Activated naive CD4-positive, alpha-beta T cell treated with anti-CD3 and anti-CD28 coated beads, Interleukin-2, amount 50 U/mL, for 72 hours (primary cell): ENCODE measurements around the gene CAV2. TPM values are rescaled to one million over a fixed set of nuclear protein-coding genes. Genes with fewer than 3 reads are reported as not detected.
A peak's percentile ranks its signal among the peaks of the same experiment; 100 is the strongest.

Experiments
- ATAC-seq, 2 donors: fragments of 150-1000 bp; cut with Tn5 transposase; 2 replicates each; pipeline ENCODE4 v1.10.0; 2021; ENCODE audit warnings: mild to moderate bottlenecking in 2 of 2, moderate library complexity in 2 of 2
- DNase-seq, 2 donors: peaks; one replicate each; pipeline ENCODE4 v3.0.0; 2021 to 2022; ENCODE audit warnings: low spot score in 2 of 2
- H3K27ac Mint-ChIP-seq, 2 donors: one replicate each; pipeline ENCODE4 v1.8.0; 2022; ENCODE audit warnings: mild to moderate bottlenecking in 2 of 2, mixed read lengths in 2 of 2
- H3K36me3 Mint-ChIP-seq, 2 donors: one replicate each; pipeline ENCODE4 v1.8.0; 2022; ENCODE audit warnings: mixed read lengths in 2 of 2
- H3K9me3 Mint-ChIP-seq, 2 donors: one replicate each; pipeline ENCODE4 v1.8.0; 2022; ENCODE audit warnings: mixed read lengths in 2 of 2
- total RNA-seq, 2 donors: library from RNA; stranded (reverse); gene quantifications; one replicate each; pipeline ENCODE4 v1.2.3, GENCODE V29; 2022

The CAV2 gene
- total RNA-seq, 2 donors from 2014 or later, result 0.12 TPM; not detected in 1

- Mint-ChIP-seq H3K27ac (no peak overlapping the region), H3K36me3 (peaks cover 0 to 10% of the 10 kb centered on the region in 2 donors), H3K9me3 (no peaks in the 10 kb centered on the region)
- DNase-seq, result no peak
- ATAC-seq, result no peak
Measured at GRCh38 chr7:116528008-116528789, 28.7 kb downstream of the CAV2 start.

- ATAC-seq (no peak), DNase-seq (no peak)
- Mint-ChIP-seq H3K36me3 (peaks cover 0 to 10% of the 10 kb centered on the region in 2 donors), H3K27ac (no peak overlapping the region), H3K9me3 (no peaks in the 10 kb centered on the region)
Measured at GRCh38 chr7:116529250-116529649, 29.7 kb downstream of the CAV2 start.

- ATAC-seq (no peak), DNase-seq (no peak)
- no peak overlapping the region for H3K27ac Mint-ChIP-seq
- peaks cover 0 to 4% of the 10 kb centered on the region in 2 donors for H3K36me3 Mint-ChIP-seq
- H3K9me3 Mint-ChIP-seq, result no peaks in the 10 kb centered on the region
Measured at GRCh38 chr7:116530107-116530820, 30.7 kb downstream of the CAV2 start.

GRCh38 chr7:116532102-116532688 is 32.7 kb downstream of the CAV2 start:
- no peak for ATAC-seq
- Mint-ChIP-seq H3K36me3 (no peaks in the 10 kb centered on the region), H3K27ac (no peak overlapping the region), H3K9me3 (no peaks in the 10 kb centered on the region)
- DNase-seq, result no peak

GRCh38 chr7:116534790-116535189 is 35.3 kb downstream of the CAV2 start:
- Mint-ChIP-seq H3K36me3 (peaks cover 0 to 6% of the 10 kb centered on the region in 2 donors), H3K27ac (no peak overlapping the region), H3K9me3 (peaks cover 4% of the 10 kb centered on the region in 2 donors)
- ATAC-seq (no peak), DNase-seq (no peak)

- H3K9me3 Mint-ChIP-seq, result peaks cover 4% of the 10 kb centered on the region in 2 donors
- H3K36me3 Mint-ChIP-seq, result peaks cover 0 to 6% of the 10 kb centered on the region in 2 donors
- H3K27ac Mint-ChIP-seq, result no peak overlapping the region
- DNase-seq (no peak), ATAC-seq (no peak)
Measured at GRCh38 chr7:116535416-116535815, 35.9 kb downstream of the CAV2 start.

GRCh38 chr7:116538138-116538537 is 38.6 kb downstream of the CAV2 start:
- ATAC-seq (no peak), DNase-seq (no peak)
- H3K36me3 Mint-ChIP-seq, result peaks cover 0 to 6% of the 10 kb centered on the region in 2 donors
- no peak overlapping the region for H3K27ac Mint-ChIP-seq
- peaks cover 4% of the 10 kb centered on the region in 2 donors for H3K9me3 Mint-ChIP-seq

- H3K36me3 Mint-ChIP-seq, result peaks cover 0 to 6% of the 10 kb centered on the region in 2 donors
- peaks cover 4% of the 10 kb centered on the region in 2 donors for H3K9me3 Mint-ChIP-seq
- H3K27ac Mint-ChIP-seq, result no peak overlapping the region
- ATAC-seq (no peak), DNase-seq (no peak)
Measured at GRCh38 chr7:116539879-116540278, 40.3 kb downstream of the CAV2 start.

GRCh38 chr7:116540743-116541142 is 41.2 kb downstream of the CAV2 start:
- H3K27ac Mint-ChIP-seq, result no peak overlapping the region
- DNase-seq (no peak), ATAC-seq (no peak)
- H3K36me3 Mint-ChIP-seq, result peaks cover 0 to 6% of the 10 kb centered on the region in 2 donors
- H3K9me3 Mint-ChIP-seq, result peaks cover 4% of the 10 kb centered on the region in 2 donors

- peaks cover 0 to 6% of the 10 kb centered on the region in 2 donors for H3K36me3 Mint-ChIP-seq
- no peak overlapping the region for H3K27ac Mint-ChIP-seq
- H3K9me3 Mint-ChIP-seq, result peaks cover 4% of the 10 kb centered on the region in 2 donors
- ATAC-seq (no peak), DNase-seq (no peak)
Measured at GRCh38 chr7:116541951-116542350, 42.4 kb downstream of the CAV2 start.

- DNase-seq (no peak), ATAC-seq (no peak)
- H3K36me3 Mint-ChIP-seq, result peaks cover 0 to 6% of the 10 kb centered on the region in 2 donors
- peaks cover 4% of the 10 kb centered on the region in 2 donors for H3K9me3 Mint-ChIP-seq
- no peak overlapping the region for H3K27ac Mint-ChIP-seq
Measured at GRCh38 chr7:116542618-116543017, 43.1 kb downstream of the CAV2 start.

- peak in 1 of 2 donors; percentile 71 for ATAC-seq
- Mint-ChIP-seq H3K9me3 (peaks cover 4% of the 10 kb centered on the region in 2 donors), H3K36me3 (peaks cover 0 to 6% of the 10 kb centered on the region in 2 donors), H3K27ac (no peak overlapping the region)
- no peak for DNase-seq
Measured at GRCh38 chr7:116543664-116544063, 44.1 kb downstream of the CAV2 start.

- ATAC-seq (no peak), DNase-seq (no peak)
- Mint-ChIP-seq H3K27ac (no peak overlapping the region), H3K9me3 (no peaks in the 10 kb centered on the region), H3K36me3 (no peaks in the 10 kb centered on the region)
Measured at GRCh38 chr7:116544487-116544886, 44.9 kb downstream of the CAV2 start.

GRCh38 chr7:116545411-116545993 is 46.0 kb downstream of the CAV2 start:
- H3K9me3 Mint-ChIP-seq, result no peaks in the 10 kb centered on the region
- H3K36me3 Mint-ChIP-seq, result no peaks in the 10 kb centered on the region
- DNase-seq, result no peak

GRCh38 chr7:116546054-116546453 is 46.5 kb downstream of the CAV2 start:
- no peaks in the 10 kb centered on the region for H3K36me3 Mint-ChIP-seq
- ATAC-seq (no peak), DNase-seq (no peak)
- no peak overlapping the region for H3K27ac Mint-ChIP-seq
- H3K9me3 Mint-ChIP-seq, result no peaks in the 10 kb centered on the region

More at GRCh38 chr7:116545411-116545993, 46.0 kb downstream of the CAV2 start:
- no peak overlapping the region for H3K27ac Mint-ChIP-seq
- no peak for ATAC-seq

GRCh38 chr7:116546916-116547315 is 47.4 kb downstream of the CAV2 start:
- H3K36me3 Mint-ChIP-seq, result no peaks in the 10 kb centered on the region

GRCh38 chr7:116547347-116547746 is 47.8 kb downstream of the CAV2 start:
- no peak for ATAC-seq
- DNase-seq, result no peak
- no peaks in the 10 kb centered on the region for H3K9me3 Mint-ChIP-seq
- no peaks in the 10 kb centered on the region for H3K36me3 Mint-ChIP-seq
- H3K27ac Mint-ChIP-seq, result no peak overlapping the region

More at GRCh38 chr7:116546916-116547315, 47.4 kb downstream of the CAV2 start:
- DNase-seq, result no peak
- Mint-ChIP-seq H3K9me3 (no peaks in the 10 kb centered on the region), H3K27ac (no peak overlapping the region)
- no peak for ATAC-seq
